ENCODE data around the gene DGKB.

DGKB gene

DNA sequence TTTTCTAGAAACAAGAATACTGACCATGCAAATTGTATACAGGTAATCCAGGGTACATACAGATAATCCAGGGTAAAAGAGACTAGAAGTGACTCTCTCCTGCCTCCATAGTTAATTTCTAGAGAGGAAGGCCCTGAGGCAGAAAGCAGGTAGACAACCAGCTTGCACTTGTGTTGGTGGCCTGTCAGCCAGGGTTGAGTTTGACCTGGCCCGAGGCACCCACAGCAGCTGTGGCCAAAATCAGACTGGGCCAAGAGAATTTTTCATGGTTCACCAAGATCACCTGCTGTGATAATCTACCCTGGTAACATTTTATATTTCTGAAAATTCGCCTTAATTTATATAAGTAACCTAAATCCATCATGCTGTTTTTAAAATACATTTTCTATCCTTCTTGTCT lies 526.6 kb downstream of the DGKB start:
- DNase-seq (ENCODE audit: low read depth): no peak
- TF ChIP-seq, protein P1, sequence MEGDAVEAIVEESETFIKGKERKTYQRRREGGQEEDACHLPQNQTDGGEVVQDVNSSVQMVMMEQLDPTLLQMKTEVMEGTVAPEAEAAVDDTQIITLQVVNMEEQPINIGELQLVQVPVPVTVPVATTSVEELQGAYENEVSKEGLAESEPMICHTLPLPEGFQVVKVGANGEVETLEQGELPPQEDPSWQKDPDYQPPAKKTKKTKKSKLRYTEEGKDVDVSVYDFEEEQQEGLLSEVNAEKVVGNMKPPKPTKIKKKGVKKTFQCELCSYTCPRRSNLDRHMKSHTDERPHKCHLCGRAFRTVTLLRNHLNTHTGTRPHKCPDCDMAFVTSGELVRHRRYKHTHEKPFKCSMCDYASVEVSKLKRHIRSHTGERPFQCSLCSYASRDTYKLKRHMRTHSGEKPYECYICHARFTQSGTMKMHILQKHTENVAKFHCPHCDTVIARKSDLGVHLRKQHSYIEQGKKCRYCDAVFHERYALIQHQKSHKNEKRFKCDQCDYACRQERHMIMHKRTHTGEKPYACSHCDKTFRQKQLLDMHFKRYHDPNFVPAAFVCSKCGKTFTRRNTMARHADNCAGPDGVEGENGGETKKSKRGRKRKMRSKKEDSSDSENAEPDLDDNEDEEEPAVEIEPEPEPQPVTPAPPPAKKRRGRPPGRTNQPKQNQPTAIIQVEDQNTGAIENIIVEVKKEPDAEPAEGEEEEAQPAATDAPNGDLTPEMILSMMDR (conservative IDR thresholded peaks at IDR 0.05; ENCODE audit: low read depth, low read length): no peak
- no peak overlapping the region for H3K4me3 ChIP-seq (ENCODE audit: low read depth, low read length)

DNA sequence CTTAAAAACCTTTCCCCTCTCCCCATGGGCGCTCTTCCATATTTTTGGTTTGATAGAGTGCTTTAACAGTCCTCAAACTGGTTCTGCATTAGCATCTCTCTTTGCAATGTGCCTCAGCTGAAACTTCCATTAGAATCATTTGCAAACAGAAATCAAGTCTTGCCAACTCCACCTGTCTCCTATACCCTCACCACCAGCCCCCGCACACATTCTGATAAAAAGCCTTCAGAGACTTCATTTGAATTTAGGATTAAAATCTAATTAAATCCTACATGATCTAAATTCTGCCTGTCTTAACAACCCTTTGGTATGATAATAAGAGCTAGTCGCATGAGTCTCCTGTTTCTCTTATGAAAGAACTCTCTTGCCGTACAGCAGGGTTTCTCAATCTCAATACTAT lies 528.2 kb downstream of the DGKB start:
- no peak for DNase-seq (ENCODE audit: low read depth)
- no peak overlapping the region for H3K4me3 ChIP-seq (ENCODE audit: low read depth, low read length)
- TF ChIP-seq, protein P1 (conservative IDR thresholded peaks at IDR 0.05; ENCODE audit: low read depth, low read length): no peak

DNA sequence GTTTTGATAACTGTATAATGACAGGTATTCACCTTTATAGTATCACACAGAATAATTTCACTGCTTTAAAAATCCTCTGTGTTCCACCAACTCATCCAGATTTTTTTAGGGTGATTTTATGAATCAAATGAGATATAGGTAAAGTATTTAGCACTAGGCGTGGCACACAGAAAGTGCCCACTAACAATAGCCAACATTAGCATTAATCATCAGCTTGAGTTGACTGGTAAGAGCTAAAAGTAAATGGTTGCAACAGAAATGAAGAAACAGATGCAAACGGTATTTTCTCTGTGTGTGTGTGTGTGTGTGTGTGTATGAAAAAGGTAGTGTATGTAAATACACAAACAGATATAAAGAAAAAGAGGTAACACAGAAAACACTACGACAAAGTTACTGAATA lies 534.3 kb downstream of the DGKB start:
- H3K4me3 ChIP-seq (ENCODE audit: low read depth, low read length): no peak overlapping the region
- TF ChIP-seq, protein P1 (conservative IDR thresholded peaks at IDR 0.05; ENCODE audit: low read depth, low read length): no peak
- no peak for DNase-seq (ENCODE audit: low read depth)

DNA sequence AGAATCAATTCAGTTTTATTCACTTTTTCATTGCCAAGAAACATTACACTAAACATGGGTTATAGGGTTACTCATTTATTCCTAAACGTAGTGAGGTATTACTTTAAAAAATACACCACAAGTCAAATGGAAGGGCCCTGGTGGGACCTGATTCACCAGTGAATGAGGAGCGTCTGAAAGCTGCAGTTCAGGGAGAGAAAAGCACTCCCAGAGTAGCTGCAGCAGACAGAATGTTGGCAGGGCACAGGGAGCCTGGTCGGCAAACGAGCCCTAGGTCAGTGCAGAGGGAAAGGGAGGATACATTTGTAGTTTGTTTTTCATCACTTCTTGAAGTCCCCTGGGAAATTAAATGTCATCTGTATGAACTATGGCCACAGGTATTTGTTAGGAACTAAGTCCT lies 551.4 kb downstream of the DGKB start:
- DNase-seq (ENCODE audit: low read depth): no peak
- TF ChIP-seq, protein P1 (conservative IDR thresholded peaks at IDR 0.05; ENCODE audit: low read depth, low read length): no peak
- H3K4me3 ChIP-seq (ENCODE audit: low read depth, low read length): no peak overlapping the region

DNA sequence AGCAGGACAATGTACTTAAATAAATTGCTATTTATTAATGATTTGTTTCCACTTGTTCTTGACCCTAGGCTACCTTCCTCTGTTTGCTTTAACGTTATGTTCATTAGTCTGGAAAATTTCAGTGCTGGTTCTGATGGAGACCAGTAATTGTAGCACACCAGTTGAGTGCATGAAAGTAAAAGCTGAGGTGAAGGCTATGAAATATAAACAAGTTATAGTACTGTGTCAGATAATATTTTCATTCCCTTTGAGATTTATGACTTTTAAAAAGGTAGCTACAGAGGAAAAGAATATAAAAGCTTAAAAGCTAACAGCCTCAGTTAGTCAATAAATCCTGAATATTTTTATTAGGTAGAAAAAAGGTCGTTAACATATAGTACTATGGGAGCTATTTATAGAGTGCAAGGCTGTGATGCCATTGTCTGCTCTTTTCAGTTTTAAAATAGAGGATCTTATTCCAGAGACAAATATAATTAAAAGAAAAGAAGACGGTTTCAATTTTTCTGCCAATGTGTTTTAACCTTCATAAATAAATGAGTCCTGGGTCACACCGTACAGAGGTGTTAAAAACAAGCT lies 561.3 kb downstream of the DGKB start:
- no peak for DNase-seq (ENCODE audit: low read depth)
- TF ChIP-seq, protein P1 (conservative IDR thresholded peaks at IDR 0.05; ENCODE audit: low read depth, low read length): no peak
- no peak overlapping the region for H3K4me3 ChIP-seq (ENCODE audit: low read depth, low read length)

DNA sequence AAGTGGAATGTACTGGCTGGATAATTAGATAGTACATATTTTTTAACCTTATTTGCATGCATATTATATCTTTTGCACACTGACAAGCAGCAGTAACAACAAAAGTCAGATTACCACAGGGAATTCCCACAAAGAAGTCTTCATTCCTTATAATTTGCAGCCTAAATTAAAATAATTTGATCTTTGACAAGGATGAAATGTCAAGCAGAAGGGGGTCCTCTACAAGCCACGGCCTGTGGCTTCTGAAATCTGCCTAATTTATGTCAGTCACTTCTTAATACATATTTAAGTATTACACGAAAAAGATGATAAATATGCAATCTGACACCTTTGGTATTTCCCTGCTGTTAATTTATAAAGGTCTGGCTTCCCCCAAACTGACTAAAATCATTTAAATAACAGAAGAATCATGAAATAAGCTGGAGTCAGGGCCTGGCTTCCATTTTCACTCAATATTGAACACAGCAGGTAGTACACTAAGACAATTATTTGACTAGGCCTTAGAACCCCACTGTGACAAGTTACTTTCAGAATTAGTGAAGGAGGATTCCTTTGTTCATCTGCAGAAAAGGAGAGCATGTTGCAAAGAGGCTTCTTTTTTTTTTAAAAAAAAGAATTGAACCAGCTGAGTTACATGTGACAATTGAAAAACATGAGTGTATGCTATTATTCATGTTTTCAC lies 562.0 kb downstream of the DGKB start:
- TF ChIP-seq, protein P1 (conservative IDR thresholded peaks at IDR 0.05; ENCODE audit: low read depth, low read length): no peak
- no peak overlapping the region for H3K4me3 ChIP-seq (ENCODE audit: low read depth, low read length)
- DNase-seq (ENCODE audit: low read depth): no peak

DNA sequence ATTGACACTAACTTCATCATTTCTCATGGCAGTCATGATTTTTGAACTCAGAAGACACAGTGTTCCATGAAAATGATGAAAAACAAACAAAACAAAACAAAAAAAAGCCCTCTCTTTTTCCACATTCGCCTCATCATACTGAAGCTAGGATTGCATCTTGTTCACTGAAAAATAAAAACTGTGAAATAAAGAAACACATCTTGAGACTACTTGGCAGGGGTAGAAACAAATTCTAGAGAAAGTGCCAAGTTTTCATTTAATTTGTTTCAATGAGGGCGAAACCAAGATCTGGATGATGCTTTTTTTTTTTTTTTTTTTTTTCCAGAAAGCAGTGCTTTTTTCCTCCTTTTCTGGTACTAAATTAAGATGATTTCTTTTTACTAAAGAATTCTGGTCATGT lies 562.7 kb downstream of the DGKB start:
- TF ChIP-seq, protein P1 (conservative IDR thresholded peaks at IDR 0.05; ENCODE audit: low read depth, low read length): no peak
- no peak overlapping the region for H3K4me3 ChIP-seq (ENCODE audit: low read depth, low read length)
- no peak for DNase-seq (ENCODE audit: low read depth)
